CD14-positive monocyte (primary cell): ENCODE data around the gene NCAM1. TPM values are rescaled to one million over a fixed set of nuclear protein-coding genes. Genes with fewer than 3 reads are reported as not detected.

Experiments used
- DNase-seq, 3 donors: peaks; one replicate each; pipeline ENCODE4 v3.0.0-alpha.2; 2011 to 2022
- H2AFZ ChIP-seq: 2 replicates; pipeline ENCODE4 v1.6.0; 2012; ENCODE audit warnings: mild to moderate bottlenecking, low read depth, low read length, inconsistent platforms; ENCODE audit not compliant: insufficient read depth, poor library complexity, severe bottlenecking
- H3K27ac ChIP-seq, 2 donors: 1 replicate in 1 of 2; 2 replicates in 1 of 2; pipeline ENCODE4 v1.5.1; 2012 to 2013; ENCODE audit warnings: low read length in 2 of 2, control low read depth in 1 of 2, inconsistent platforms in 1 of 2, low read depth in 1 of 2, mild to moderate bottlenecking in 1 of 2
- H3K27me3 ChIP-seq, 2 donors: one replicate each; pipeline versions ENCODE4 v1.6.0 to v1.6.1; 2011 to 2013; ENCODE audit warnings: low read length in 2 of 2; ENCODE audit not compliant: control insufficient read depth in 2 of 2, insufficient read depth in 2 of 2
- H3K36me3 ChIP-seq, 2 donors: replicated peaks in 1 of 2; 1 replicate in 1 of 2; 2 replicates in 1 of 2; pipeline versions ENCODE4 v1.5.1 to v1.6.1; 2012 to 2013; ENCODE audit warnings: low read length in 2 of 2, control low read depth in 1 of 2, inconsistent platforms in 1 of 2, mild to moderate bottlenecking in 1 of 2; ENCODE audit not compliant: insufficient read depth in 2 of 2, control insufficient read depth in 1 of 2
- H3K4me1 ChIP-seq, 2 donors: 1 replicate in 1 of 2; 2 replicates in 1 of 2; pipeline versions ENCODE4 v1.5.1 to v1.6.1; 2012 to 2013; ENCODE audit warnings: low read length in 2 of 2, control low read depth in 1 of 2, inconsistent platforms in 1 of 2, mild to moderate bottlenecking in 1 of 2, moderate library complexity in 1 of 2; ENCODE audit not compliant: insufficient read depth in 2 of 2, control insufficient read depth in 1 of 2
- H3K4me2 ChIP-seq: replicated peaks from 2 replicates; pipeline ENCODE3; 2012; ENCODE audit warnings: low read length, moderate library complexity, mild to moderate bottlenecking; ENCODE audit not compliant: poor library complexity, severe bottlenecking; ENCODE audit errors: extremely low read depth
- H3K4me3 ChIP-seq, 3 experiments: fragments of 200-600 bp in 1 of 3; sonication (generic) in 1 of 3; replicated peaks in 1 of 3; 1 replicate in 2 of 3; 2 replicates in 1 of 3; pipeline ENCODE4 v1.5.1; 2011 to 2013; ENCODE audit warnings: low read length in 3 of 3, mild to moderate bottlenecking in 3 of 3, control low read depth in 2 of 3, low read depth in 2 of 3, inconsistent platforms in 1 of 3, moderate library complexity in 1 of 3
- H3K79me2 ChIP-seq: 2 replicates; pipeline ENCODE4 v1.6.0; 2012; ENCODE audit warnings: mild to moderate bottlenecking, control low read depth, inconsistent platforms, low read length, moderate library complexity; ENCODE audit not compliant: insufficient read depth
- H3K9ac ChIP-seq: 2 replicates; pipeline ENCODE4 v1.6.0; 2017; ENCODE audit warnings: low read length, mild to moderate bottlenecking; ENCODE audit not compliant: insufficient read depth, poor library complexity, severe bottlenecking
- H3K9me3 ChIP-seq, 2 donors: replicated peaks in 1 of 2; 1 replicate in 1 of 2; 2 replicates in 1 of 2; pipeline versions ENCODE4 v1.5.1 to v1.6.1; 2012 to 2013; ENCODE audit warnings: low read length in 2 of 2, control low read depth in 1 of 2; ENCODE audit not compliant: control insufficient read depth in 1 of 2, insufficient read depth in 1 of 2
- H4K20me1 ChIP-seq: 2 replicates; pipeline ENCODE4 v1.6.0; 2012; ENCODE audit warnings: mild to moderate bottlenecking, low read length, control low read depth, moderate library complexity; ENCODE audit not compliant: insufficient read depth
- H3K27ac Mint-ChIP-seq, 7 donors: one replicate each; pipeline ENCODE4 v1.8.0; 2020; ENCODE audit warnings: mild to moderate bottlenecking in 7 of 7, mixed read lengths in 7 of 7, moderate library complexity in 6 of 7, inconsistent platforms in 2 of 7
- H3K27me3 Mint-ChIP-seq, 3 donors: one replicate each; pipeline ENCODE4 v1.8.0; 2021 to 2022; ENCODE audit warnings: low read depth in 3 of 3, mild to moderate bottlenecking in 3 of 3, mixed read lengths in 3 of 3, moderate library complexity in 3 of 3, inconsistent platforms in 1 of 3
- H3K36me3 Mint-ChIP-seq, 2 donors: one replicate each; pipeline ENCODE4 v1.8.0; 2020; ENCODE audit warnings: mixed read lengths in 2 of 2, inconsistent platforms in 1 of 2, mild to moderate bottlenecking in 1 of 2
- H3K4me1 Mint-ChIP-seq: one replicate; pipeline ENCODE4 v1.8.0; 2020; ENCODE audit warnings: mild to moderate bottlenecking, mixed read lengths
- H3K4me3 Mint-ChIP-seq, 2 donors: one replicate each; pipeline ENCODE4 v1.8.0; 2020; ENCODE audit warnings: mild to moderate bottlenecking in 2 of 2, mixed read lengths in 2 of 2, moderate library complexity in 1 of 2
- H3K9me3 Mint-ChIP-seq, 7 donors: one replicate each; pipeline ENCODE4 v1.8.0; 2020 to 2022; ENCODE audit warnings: mixed read lengths in 7 of 7, mild to moderate bottlenecking in 6 of 7, moderate library complexity in 6 of 7, inconsistent platforms in 2 of 7
- WGBS: methylation state at CpG from one replicate; pipeline ENCODE4 v1.1.5; 2013; ENCODE audit warnings: missing lambda C conversion rate; ENCODE audit not compliant: insufficient coverage; 5-methylcytosine and 5-hydroxymethylcytosine counted together
- intact Hi-C, 2 donors: fragments of 100-400 bp; cut with micrococcal nuclease; formaldehyde crosslinking; loops; one replicate each; pipeline versions ENCODE4 v1.15.0 to v1.15.1; 2023
- polyA plus RNA-seq, 3 donors: library from polyadenylated mRNA; depleted of rRNA in 1 of 3; unstranded in 2 of 3; stranded (reverse) in 1 of 3; fragments of 300-500 nt in 2 of 3; fragments of >200 nt in 1 of 3; fragmentation: Illumina TruSeq in 2 of 3; gene quantifications; 1 replicate in 2 of 3; 2 replicates in 1 of 3; pipeline ENCODE4 v1.2.3, GENCODE V29; 2012 to 2021
- TF ChIP-seq, protein P1 (sequence below): fragments of 200-600 bp; IDR thresholded peaks from one replicate; pipeline ENCODE4 v1.8.0; 2022; ENCODE audit warnings: antibody characterized with exemption, mild to moderate bottlenecking

Gene NCAM1
- polyA plus RNA-seq, 3 donors = 0.65 to 0.69 TPM; not detected in 1

- WGBS = 88% methylated on average over 2 of the region's 6 CpGs
- no peaks in the 10 kb centered on the region for H3K36me3 ChIP-seq
- Mint-ChIP-seq H3K27me3 (peaks cover 12 to 31% (median 21%) of the 10 kb centered on the region in 3 donors), H3K9me3 (peaks cover 0 to 3% (median 0%) of the 10 kb centered on the region in 7 donors), H3K4me3 (no peak overlapping the region), H3K36me3 (no peaks in the 10 kb centered on the region), H3K27ac (no peak overlapping the region), H3K4me1 (peaks cover 7% of the 10 kb centered on the region)
- peaks cover 0 to 13% of the 10 kb centered on the region in 2 donors for H3K27me3 ChIP-seq
- H3K9me3 ChIP-seq = no peaks in the 10 kb centered on the region
- no peak overlapping the region for H3K4me3 ChIP-seq
- no peak overlapping the region for H3K4me2 ChIP-seq
- H3K27ac ChIP-seq = no peak overlapping the region
- H2AFZ ChIP-seq = no peak overlapping the region
- intact Hi-C loops = no loop called here
- TF ChIP-seq, protein P1, sequence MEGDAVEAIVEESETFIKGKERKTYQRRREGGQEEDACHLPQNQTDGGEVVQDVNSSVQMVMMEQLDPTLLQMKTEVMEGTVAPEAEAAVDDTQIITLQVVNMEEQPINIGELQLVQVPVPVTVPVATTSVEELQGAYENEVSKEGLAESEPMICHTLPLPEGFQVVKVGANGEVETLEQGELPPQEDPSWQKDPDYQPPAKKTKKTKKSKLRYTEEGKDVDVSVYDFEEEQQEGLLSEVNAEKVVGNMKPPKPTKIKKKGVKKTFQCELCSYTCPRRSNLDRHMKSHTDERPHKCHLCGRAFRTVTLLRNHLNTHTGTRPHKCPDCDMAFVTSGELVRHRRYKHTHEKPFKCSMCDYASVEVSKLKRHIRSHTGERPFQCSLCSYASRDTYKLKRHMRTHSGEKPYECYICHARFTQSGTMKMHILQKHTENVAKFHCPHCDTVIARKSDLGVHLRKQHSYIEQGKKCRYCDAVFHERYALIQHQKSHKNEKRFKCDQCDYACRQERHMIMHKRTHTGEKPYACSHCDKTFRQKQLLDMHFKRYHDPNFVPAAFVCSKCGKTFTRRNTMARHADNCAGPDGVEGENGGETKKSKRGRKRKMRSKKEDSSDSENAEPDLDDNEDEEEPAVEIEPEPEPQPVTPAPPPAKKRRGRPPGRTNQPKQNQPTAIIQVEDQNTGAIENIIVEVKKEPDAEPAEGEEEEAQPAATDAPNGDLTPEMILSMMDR = no peak
- peaks cover 6 to 7% of the 10 kb centered on the region in 2 donors for H3K4me1 ChIP-seq
- no peaks in the 10 kb centered on the region for H4K20me1 ChIP-seq
- no peaks in the 10 kb centered on the region for H3K79me2 ChIP-seq
- no peak overlapping the region for H3K9ac ChIP-seq
- no peak for DNase-seq
Measured at GRCh38 chr11:113182288-113182687, 221.1 kb downstream of the NCAM1 start.

GRCh38 chr11:113184498-113184897 is 223.3 kb downstream of the NCAM1 start:
- Histone ChIP-seq H3K9ac (no peak overlapping the region), H3K79me2 (no peaks in the 10 kb centered on the region), H2AFZ (no peak overlapping the region), H3K36me3 (no peaks in the 10 kb centered on the region), H3K4me3 (no peak overlapping the region), H3K4me1 (peaks cover 28 to 29% of the 10 kb centered on the region in 2 donors), H3K9me3 (no peaks in the 10 kb centered on the region), H3K4me2 (no peak overlapping the region), H3K27ac (no peak overlapping the region), H3K27me3 (peaks cover 0 to 6% of the 10 kb centered on the region in 2 donors), H4K20me1 (no peaks in the 10 kb centered on the region)
- peaks cover 5 to 19% (median 6%) of the 10 kb centered on the region in 3 donors for H3K27me3 Mint-ChIP-seq
- TF ChIP-seq, protein P1 = no peak
- 71% methylated on average over 2 of the region's 5 CpGs for WGBS
- H3K9me3 Mint-ChIP-seq = peaks cover 0 to 3% (median 0%) of the 10 kb centered on the region in 7 donors
- H3K27ac Mint-ChIP-seq = no peak overlapping the region
- H3K4me1 Mint-ChIP-seq = peaks cover 29% of the 10 kb centered on the region
- DNase-seq = peak; percentile 37 to 86 (median 41)
- intact Hi-C loops = no loop called here
- H3K36me3 Mint-ChIP-seq = no peaks in the 10 kb centered on the region
- no peak overlapping the region for H3K4me3 Mint-ChIP-seq
